ENCODE measurements around the gene PALM3. TPM values are rescaled to one million over a fixed set of nuclear protein-coding genes. Genes with fewer than 3 reads are reported as not detected.
"Not testable (repeated sequence)": the region's sequence is repeated elsewhere in the genome, so short reads cannot be mapped to it uniquely, and the experiment has no call there.

PALM3 gene
- total and polyA plus RNA-seq, 2 donors (not counting 1 experiment from before 2014, with no cell fraction given): 0.02 to 1.3 TPM

DNA sequence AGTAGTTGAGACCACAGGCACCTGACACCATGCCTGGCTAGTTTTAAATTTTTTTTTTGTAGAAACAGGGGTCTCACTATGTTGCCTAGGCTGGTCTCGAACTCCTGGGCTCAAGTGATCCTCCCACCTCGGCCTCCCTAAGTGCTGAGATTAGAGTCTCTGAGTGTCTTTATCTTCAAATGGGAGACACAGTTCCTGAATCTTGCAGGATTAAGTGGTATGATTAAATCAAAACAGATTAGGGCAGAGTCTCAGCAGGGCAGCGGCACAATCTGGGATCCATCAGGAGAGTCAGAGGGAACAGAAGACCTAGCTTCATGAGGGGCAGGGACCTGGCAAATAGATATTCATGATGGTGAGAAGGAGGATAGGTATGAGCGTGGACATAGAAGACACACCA is 33.0 kb downstream of the PALM3 start:
- no peaks in the 10 kb centered on the region for H3K9me3 ChIP-seq (ENCODE audit: control insufficient read depth, insufficient read depth, low read depth, low read length)

DNA sequence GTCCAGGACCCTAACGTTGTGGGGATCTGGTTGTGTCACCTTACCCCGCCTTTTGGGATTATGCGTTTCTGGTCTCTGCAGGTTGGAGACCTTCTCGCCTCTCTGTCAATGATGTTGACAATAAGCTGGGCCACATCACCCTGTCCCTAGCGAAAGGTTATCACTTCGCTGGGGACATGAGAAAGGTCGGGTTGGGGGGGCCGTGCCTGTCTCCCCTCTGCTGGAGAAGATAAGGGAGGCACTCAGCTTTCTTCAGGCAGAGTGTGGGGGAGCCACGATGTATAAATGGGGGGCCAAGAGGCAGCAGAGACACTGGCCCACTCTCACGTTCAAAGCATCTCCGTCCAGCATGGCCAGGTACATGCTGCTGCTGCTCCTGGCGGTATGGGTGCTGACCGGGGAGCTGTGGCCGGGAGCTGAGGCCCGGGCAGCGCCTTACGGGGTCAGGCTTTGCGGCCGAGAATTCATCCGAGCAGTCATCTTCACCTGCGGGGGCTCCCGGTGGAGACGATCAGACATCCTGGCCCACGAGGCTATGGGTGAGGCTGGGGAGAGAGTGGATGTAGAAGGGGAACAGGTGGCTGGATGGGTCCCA is 33.9 kb downstream of the PALM3 start, which contains the start of gene RLN3:
RLN3 (plus strand) TSS at position 293 of the 595 bp plus-strand sequence; CDS start at position 350, 57 bp downstream.
- Histone ChIP-seq H3K4me1 (ENCODE audit: control insufficient read depth, extremely low read depth, insufficient read depth, low read length) (peaks cover 5% of the 10 kb centered on the region), H2AFZ (ENCODE audit: low read length) (no peak within 1 kb of the TSS), H3K4me2 (ENCODE audit: extremely low read depth, insufficient read depth, low read length) (no peak within 1 kb of the TSS), H3K79me2 (ENCODE audit: control insufficient read depth, insufficient read depth, low read length) (no peaks in the 10 kb centered on the region), H3K27me3 (ENCODE audit: control insufficient read depth, insufficient read depth, low read length) (peaks cover 8% of the 10 kb centered on the region), H3K4me3 (replicated peaks in 1 of 4; ENCODE audit: control extremely low read depth in 1 of 4, insufficient read depth in 1 of 4, low read depth in 3 of 4, low read length in 4 of 4) (no peak within 1 kb of the TSS), H4K20me1 (ENCODE audit: control insufficient read depth, extremely low read depth, insufficient read depth, low read length) (no peaks in the 10 kb centered on the region), H3K9me3 (ENCODE audit: control insufficient read depth, insufficient read depth, low read depth, low read length) (no peaks in the 10 kb centered on the region), H3K9ac (ENCODE audit: insufficient read depth, low read length) (no peak within 1 kb of the TSS), H3K27ac (ENCODE audit: insufficient read depth, low read length) (no peak within 1 kb of the TSS), H3K36me3 (ENCODE audit: control insufficient read depth, insufficient read depth, low read length) (no peaks in the 10 kb centered on the region)
- DNase-seq (ENCODE audit: low read depth in 2 of 2): no peak
- TF ChIP-seq EZH2 (IDR thresholded peaks at IDR 0.05; ENCODE audit: low read length, missing control alignments): no peak
- TF ChIP-seq, protein P1, sequence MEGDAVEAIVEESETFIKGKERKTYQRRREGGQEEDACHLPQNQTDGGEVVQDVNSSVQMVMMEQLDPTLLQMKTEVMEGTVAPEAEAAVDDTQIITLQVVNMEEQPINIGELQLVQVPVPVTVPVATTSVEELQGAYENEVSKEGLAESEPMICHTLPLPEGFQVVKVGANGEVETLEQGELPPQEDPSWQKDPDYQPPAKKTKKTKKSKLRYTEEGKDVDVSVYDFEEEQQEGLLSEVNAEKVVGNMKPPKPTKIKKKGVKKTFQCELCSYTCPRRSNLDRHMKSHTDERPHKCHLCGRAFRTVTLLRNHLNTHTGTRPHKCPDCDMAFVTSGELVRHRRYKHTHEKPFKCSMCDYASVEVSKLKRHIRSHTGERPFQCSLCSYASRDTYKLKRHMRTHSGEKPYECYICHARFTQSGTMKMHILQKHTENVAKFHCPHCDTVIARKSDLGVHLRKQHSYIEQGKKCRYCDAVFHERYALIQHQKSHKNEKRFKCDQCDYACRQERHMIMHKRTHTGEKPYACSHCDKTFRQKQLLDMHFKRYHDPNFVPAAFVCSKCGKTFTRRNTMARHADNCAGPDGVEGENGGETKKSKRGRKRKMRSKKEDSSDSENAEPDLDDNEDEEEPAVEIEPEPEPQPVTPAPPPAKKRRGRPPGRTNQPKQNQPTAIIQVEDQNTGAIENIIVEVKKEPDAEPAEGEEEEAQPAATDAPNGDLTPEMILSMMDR (conservative IDR thresholded peaks at IDR 0.05 in 1 of 2, IDR thresholded peaks at IDR 0.05 in 1 of 2; ENCODE audit: low read depth in 1 of 2, low read length in 2 of 2): no peak

More for the DNA sequence above, 33.0 kb downstream of the PALM3 start:
- Histone ChIP-seq H4K20me1 (ENCODE audit: control insufficient read depth, extremely low read depth, insufficient read depth, low read length) (no peaks in the 10 kb centered on the region), H3K36me3 (ENCODE audit: control insufficient read depth, insufficient read depth, low read length) (no peaks in the 10 kb centered on the region), H3K79me2 (ENCODE audit: control insufficient read depth, insufficient read depth, low read length) (no peaks in the 10 kb centered on the region), H3K4me1 (ENCODE audit: control insufficient read depth, extremely low read depth, insufficient read depth, low read length) (peaks cover under 1% of the 10 kb centered on the region), H3K4me2 (ENCODE audit: extremely low read depth, insufficient read depth, low read length) (no peak overlapping the region), H3K27me3 (ENCODE audit: control insufficient read depth, insufficient read depth, low read length) (peaks cover 8% of the 10 kb centered on the region), H3K4me3 (replicated peaks in 1 of 4; ENCODE audit: control extremely low read depth in 1 of 4, insufficient read depth in 1 of 4, low read depth in 3 of 4, low read length in 4 of 4) (no peak overlapping the region), H3K9ac (ENCODE audit: insufficient read depth, low read length) (no peak overlapping the region), H3K27ac (ENCODE audit: insufficient read depth, low read length) (no peak overlapping the region), H2AFZ (ENCODE audit: low read length) (no peak overlapping the region)
- no peak for DNase-seq (ENCODE audit: low read depth in 2 of 2)
- TF ChIP-seq EZH2 (IDR thresholded peaks at IDR 0.05; ENCODE audit: low read length, missing control alignments): no peak
- TF ChIP-seq, protein P1 (conservative IDR thresholded peaks at IDR 0.05 in 1 of 2, IDR thresholded peaks at IDR 0.05 in 1 of 2; ENCODE audit: low read depth in 1 of 2, low read length in 2 of 2): no peak

DNA sequence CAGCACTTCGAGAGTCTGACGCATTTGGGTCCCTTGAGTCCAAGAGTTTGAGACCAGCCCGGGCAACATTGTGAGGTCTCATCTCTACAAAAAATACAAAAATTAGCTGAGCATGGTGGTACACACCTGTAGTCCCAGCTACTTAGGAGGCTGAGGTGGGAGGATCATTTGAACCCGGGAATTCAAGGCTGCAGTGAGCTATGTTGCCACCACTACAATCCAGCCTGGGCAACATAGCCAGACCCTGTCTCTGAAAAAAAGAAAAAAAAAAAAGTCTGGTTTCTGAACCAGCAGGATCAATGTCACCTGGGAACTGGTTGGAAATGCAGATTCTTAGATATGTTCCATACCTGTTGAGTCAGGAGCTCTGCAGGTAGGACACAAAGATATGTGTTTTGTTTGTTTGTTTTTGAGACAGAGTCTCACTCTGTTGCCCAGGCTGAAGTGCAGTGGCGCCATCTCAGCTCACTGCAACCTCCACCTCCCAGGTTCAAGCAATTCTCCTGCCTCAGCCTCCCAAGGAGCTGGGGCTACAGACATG is 35.2 kb downstream of the PALM3 start:
- H3K9me3 ChIP-seq (ENCODE audit: control insufficient read depth, insufficient read depth, low read depth, low read length); H3K4me1 ChIP-seq (ENCODE audit: control insufficient read depth, extremely low read depth, insufficient read depth, low read length); DNase-seq (ENCODE audit: low read depth in 2 of 2); H3K79me2 ChIP-seq (ENCODE audit: control insufficient read depth, insufficient read depth, low read length); H3K4me2 ChIP-seq (ENCODE audit: extremely low read depth, insufficient read depth, low read length); H2AFZ ChIP-seq (ENCODE audit: low read length); H4K20me1 ChIP-seq (ENCODE audit: control insufficient read depth, extremely low read depth, insufficient read depth, low read length); H3K27ac ChIP-seq (ENCODE audit: insufficient read depth, low read length); H3K36me3 ChIP-seq (ENCODE audit: control insufficient read depth, insufficient read depth, low read length); H3K4me3 ChIP-seq (replicated peaks in 1 of 4; ENCODE audit: control extremely low read depth in 1 of 4, insufficient read depth in 1 of 4, low read depth in 3 of 4, low read length in 4 of 4); H3K27me3 ChIP-seq (ENCODE audit: control insufficient read depth, insufficient read depth, low read length); H3K9ac ChIP-seq (ENCODE audit: insufficient read depth, low read length): not testable (repeated sequence)
